HepG2 (cell line): ENCODE data around the gene MYBL2. TPM values are rescaled to one million over a fixed set of nuclear protein-coding genes. Genes with fewer than 3 reads are reported as not detected.

Experiments used
- AHDC1 ChIP-seq: sonication (generic); formaldehyde crosslinking; IDR thresholded peaks from 2 replicates; pipeline ENCODE4 v1.5.1; 2020; ENCODE audit warnings: mild to moderate bottlenecking, missing genetic modification reagents, borderline replicate concordance
- ARHGAP35 ChIP-seq: sonication (generic); formaldehyde crosslinking; IDR thresholded peaks from 2 replicates; pipeline ENCODE4 v1.9.0; 2022; ENCODE audit warnings: mild to moderate bottlenecking, inconsistent platforms, moderate library complexity, missing genetic modification reagents, borderline replicate concordance
- CENPX ChIP-seq: sonication (generic); formaldehyde crosslinking; IDR thresholded peaks from 2 replicates; pipeline ENCODE4 v1.9.0; 2021; ENCODE audit warnings: mild to moderate bottlenecking, missing genetic modification reagents, moderate library complexity
- FOXA3 ChIP-seq: IDR thresholded peaks from 2 replicates; pipeline ENCODE4 v1.6.1; 2016; ENCODE audit warnings: missing genetic modification reagents, missing compliant biosample characterization
- FOXP1 ChIP-seq, 2 experiments: fragments of 450-650 bp in 1 of 2; IDR thresholded peaks; 2 replicates each; pipeline ENCODE4 v1.6.1; 2017 to 2018; ENCODE audit warnings: antibody characterized with exemption in 1 of 2
- GATAD1 ChIP-seq: IDR thresholded peaks from 2 replicates; pipeline ENCODE4 v1.6.1; 2016; ENCODE audit warnings: missing genetic modification reagents, missing compliant biosample characterization
- HNRNPK ChIP-seq: fragments of 200-400 bp; formaldehyde crosslinking; IDR thresholded peaks from 2 replicates; pipeline ENCODE4 v1.6.1; 2018; ENCODE audit warnings: low read length, low read depth, moderate library complexity, mild to moderate bottlenecking; ENCODE audit not compliant: poor library complexity, severe bottlenecking
- HOXA3 ChIP-seq: sonication (generic); formaldehyde crosslinking; IDR thresholded peaks from 2 replicates; pipeline ENCODE4 v1.5.0; 2020; ENCODE audit warnings: missing genetic modification reagents
- NCOA5 ChIP-seq: sonication (generic); formaldehyde crosslinking; IDR thresholded peaks from 2 replicates; pipeline ENCODE4 v1.4.0; 2020; ENCODE audit warnings: missing genetic modification reagents
- SMARCC2 ChIP-seq: fragments of 450-650 bp; IDR thresholded peaks from 2 replicates; pipeline ENCODE4 v1.6.1; 2017; ENCODE audit warnings: antibody characterized with exemption, mild to moderate bottlenecking
- SMC3 ChIP-seq: IDR thresholded peaks from 2 replicates; pipeline ENCODE4 v1.6.1; 2011; ENCODE audit warnings: low read length, improper control_type of control experiment
- TBX2 ChIP-seq: sonication (generic); formaldehyde crosslinking; IDR thresholded peaks from 2 replicates; pipeline ENCODE4 v1.5.0; 2020; ENCODE audit warnings: missing genetic modification reagents, mild to moderate bottlenecking, borderline replicate concordance
- TEF ChIP-seq: sonication (generic); formaldehyde crosslinking; IDR thresholded peaks from 2 replicates; pipeline ENCODE4 v1.5.0; 2020; ENCODE audit warnings: missing genetic modification reagents
- TP53 ChIP-seq: sonication (generic); formaldehyde crosslinking; conservative IDR thresholded peaks from 2 replicates; pipeline ENCODE4 v1.4.0; 2020; ENCODE audit warnings: missing genetic modification reagents
- UBTF ChIP-seq: sonication (generic); formaldehyde crosslinking; IDR thresholded peaks from 2 replicates; pipeline ENCODE4 v1.4.0; 2020; ENCODE audit warnings: mild to moderate bottlenecking, missing genetic modification reagents
- ZBTB3 ChIP-seq: sonication (generic); formaldehyde crosslinking; IDR thresholded peaks from 2 replicates; pipeline ENCODE4 v1.4.0; 2020; ENCODE audit warnings: low read depth, mild to moderate bottlenecking, moderate library complexity, missing genetic modification reagents, borderline replicate concordance
- ZNF138 ChIP-seq: sonication (generic); formaldehyde crosslinking; IDR thresholded peaks from 2 replicates; pipeline ENCODE4 v1.5.0; 2020; ENCODE audit warnings: mild to moderate bottlenecking, low read depth, missing genetic modification reagents
- ZNF234 ChIP-seq: sonication (generic); formaldehyde crosslinking; conservative IDR thresholded peaks from 2 replicates; pipeline ENCODE4 v1.5.1; 2020; ENCODE audit warnings: mild to moderate bottlenecking, missing genetic modification reagents
- ZNF740 ChIP-seq: sonication (generic); formaldehyde crosslinking; IDR thresholded peaks from 2 replicates; pipeline ENCODE4 v1.4.0; 2020; ENCODE audit warnings: missing genetic modification reagents
- ZNF781 ChIP-seq: sonication (generic); formaldehyde crosslinking; IDR thresholded peaks from 2 replicates; pipeline ENCODE4 v1.5.1; 2020; ENCODE audit warnings: borderline replicate concordance, mild to moderate bottlenecking, missing genetic modification reagents; ENCODE audit errors: not compliant biosample characterization
- polyA plus RNA-seq, 8 experiments: library from polyadenylated mRNA; depleted of rRNA in 3 of 8; stranded (reverse) in 7 of 8; unstranded in 1 of 8; fragments of >200 nt; fragmentation: Illumina TruSeq in 4 of 8; extraction: Trizol in 4 of 8; gene quantifications; 2 replicates each; pipeline versions ENCODE4 v1.2.1 to v1.2.3, GENCODE V29; 2011 to 2016; ENCODE audit warnings: low read depth in 4 of 8, missing spikeins in 1 of 8, mixed read lengths in 1 of 8; ENCODE audit not compliant: insufficient read depth in 1 of 8
- total RNA-seq, 5 experiments: library from RNA; depleted of rRNA; stranded (reverse); fragments of >200 nt; fragmentation: Illumina TruSeq; extraction: Trizol; gene quantifications; 2 replicates each; pipeline ENCODE4 v1.2.3, GENCODE V29; 2016; ENCODE audit warnings: low read depth in 1 of 5

MYBL2 gene
- total and polyA plus RNA-seq, 2 of the 13 experiments (the other 11 are each of a cell fraction or from before 2014, with no cell fraction given): 11.9 to 66.2 TPM

GRCh38 chr20:43739148-43739749, 72.3 kb downstream of the MYBL2 start (continued):
- TF ChIP-seq AHDC1 (CRISPR knock-in tag): peak; percentile 62; the same call in 1 of the 2 replicates
- TF ChIP-seq TBX2 (CRISPR knock-in tag): no peak
- TF ChIP-seq SMC3: no peak
- no peak for TF ChIP-seq HOXA3
- TF ChIP-seq FOXA3 (CRISPR knock-in tag): peak; percentile 89
- TF ChIP-seq ARHGAP35 (CRISPR knock-in tag): no peak
- no peak for TF ChIP-seq HNRNPK
- TF ChIP-seq FOXP1 (IDR thresholded peaks at IDR 0.05): no peak
- TF ChIP-seq FOXP1 (CRISPR knock-in tag; IDR thresholded peaks at IDR 0.05): peak; percentile 76
- TF ChIP-seq TP53 (CRISPR knock-in tag): no peak
- TF ChIP-seq GATAD1 (CRISPR knock-in tag): no peak
- TF ChIP-seq UBTF (CRISPR knock-in tag): no peak
- no peak for TF ChIP-seq TEF
- TF ChIP-seq ZNF234 (CRISPR knock-in tag): no peak
- TF ChIP-seq NCOA5 (CRISPR knock-in tag): no peak
- TF ChIP-seq ZNF138 (CRISPR knock-in tag): no peak
- TF ChIP-seq CENPX: no peak
- TF ChIP-seq ZBTB3 (CRISPR knock-in tag): no peak
- TF ChIP-seq ZNF740: no peak
- TF ChIP-seq SMARCC2: no peak
- TF ChIP-seq ZNF781 (CRISPR knock-in tag): no peak
